WTC11 (cell line): ENCODE results near the gene PIP4K2C. TPM values are rescaled to one million over a fixed set of nuclear protein-coding genes. Genes with fewer than 3 reads are reported as not detected.

Experiments used
- ATAC-seq: fragments of 200-7000 bp; cut with Tn5 transposase; 2 replicates; pipeline ENCODE4 v1.10.0; 2021; ENCODE audit warnings: mild to moderate bottlenecking, moderate library complexity
- CTCF ChIA-PET: fragments of 300-600 bp; sonication (Branson Sonifier 250); formaldehyde crosslinking; loops from one replicate; lab custom pipeline; 2021; ENCODE audit warnings: antibody characterized with exemption; lab: Charles Lee
- POLR2A ChIA-PET: fragments of 350-600 bp; sonication (Branson Sonifier 250); formaldehyde crosslinking; loops from one replicate; lab custom pipeline; 2021; ENCODE audit warnings: antibody characterized with exemption; lab: Charles Lee
- DNase-seq: peaks from one replicate; pipeline ENCODE4 v3.0.0; 2021; ENCODE audit warnings: low spot score
- H3K27ac Mint-ChIP-seq: 2 replicates; pipeline ENCODE4 v1.8.0; 2021; ENCODE audit warnings: mixed read lengths
- H3K27me3 Mint-ChIP-seq: 2 replicates; pipeline ENCODE4 v1.8.0; 2021; ENCODE audit warnings: low read depth, mild to moderate bottlenecking, moderate library complexity, mixed read lengths
- H3K36me3 Mint-ChIP-seq: 2 replicates; pipeline ENCODE4 v1.8.0; 2021; ENCODE audit warnings: mixed read lengths
- H3K4me1 Mint-ChIP-seq: 2 replicates; pipeline ENCODE4 v1.8.0; 2022; ENCODE audit warnings: mixed read lengths
- H3K4me3 Mint-ChIP-seq: 2 replicates; pipeline ENCODE4 v1.8.0; 2021; ENCODE audit warnings: mild to moderate bottlenecking, moderate library complexity, mixed read lengths
- H3K9me3 Mint-ChIP-seq: 2 replicates; pipeline ENCODE4 v1.8.0; 2021; ENCODE audit warnings: mixed read lengths
- FOXP1 ChIP-seq: sonication (generic); formaldehyde crosslinking; IDR thresholded peaks from 2 replicates; pipeline ENCODE4 v1.8.0; 2022; ENCODE audit warnings: missing genetic modification reagents, mild to moderate bottlenecking, moderate library complexity, borderline replicate concordance
- GRHL2 ChIP-seq: fragments of 250-450 bp; sonication (Bioruptor Pico); IDR thresholded peaks from 2 replicates; pipeline ENCODE4 v1.8.0; 2022; ENCODE audit warnings: mild to moderate bottlenecking, moderate library complexity; ENCODE audit not compliant: insufficient replicate concordance, severe bottlenecking
- RELA ChIP-seq: sonication (generic); formaldehyde crosslinking; IDR thresholded peaks from 2 replicates; pipeline ENCODE4 v1.8.1; 2022; ENCODE audit warnings: missing genetic modification reagents, mild to moderate bottlenecking, borderline replicate concordance
- ZBTB21 ChIP-seq: sonication (generic); formaldehyde crosslinking; IDR thresholded peaks from 2 replicates; pipeline ENCODE4 v1.8.1; 2023; ENCODE audit warnings: mild to moderate bottlenecking, missing genetic modification reagents, borderline replicate concordance
- ZNF138 ChIP-seq: sonication (generic); formaldehyde crosslinking; conservative IDR thresholded peaks from 2 replicates; pipeline ENCODE4 v1.8.1; 2022; ENCODE audit warnings: mild to moderate bottlenecking, moderate library complexity, missing genetic modification reagents
- ZNF317 ChIP-seq: sonication (generic); formaldehyde crosslinking; IDR thresholded peaks from 2 replicates; pipeline ENCODE4 v1.8.1; 2023; ENCODE audit warnings: low read depth, mild to moderate bottlenecking, moderate library complexity, missing genetic modification reagents, borderline replicate concordance
- total RNA-seq: library from RNA; stranded (reverse); gene quantifications from 3 replicates; pipeline ENCODE4 v1.2.3, GENCODE V29; 2021
- TF ChIP-seq, protein P1 (sequence below): sonication (generic); formaldehyde crosslinking; IDR thresholded peaks from 2 replicates; pipeline ENCODE4 v1.8.0; 2023; ENCODE audit warnings: missing genetic modification reagents, mild to moderate bottlenecking, borderline replicate concordance
- TF ChIP-seq, protein P2 (sequence below): fragments of 200-600 bp; IDR thresholded peaks from 2 replicates; pipeline ENCODE4 v1.8.0; 2022; ENCODE audit warnings: antibody characterized with exemption
- TF ChIP-seq, protein P3 (sequence below): sonication (generic); formaldehyde crosslinking; IDR thresholded peaks from 2 replicates; pipeline ENCODE4 v1.8.1; 2022; ENCODE audit warnings: mild to moderate bottlenecking, missing genetic modification reagents, moderate library complexity, borderline replicate concordance
- TF ChIP-seq, protein P4 (sequence below): sonication (generic); formaldehyde crosslinking; IDR thresholded peaks from 2 replicates; pipeline ENCODE4 v1.8.1; 2023; ENCODE audit warnings: mild to moderate bottlenecking, missing genetic modification reagents, moderate library complexity
- TF ChIP-seq, protein P5 (sequence below): fragments of 250-450 bp; sonication (Bioruptor Pico); conservative IDR thresholded peaks from 2 replicates; pipeline ENCODE4 v1.9.0; 2021; ENCODE audit warnings: mild to moderate bottlenecking

The PIP4K2C gene
- total RNA-seq, 1 experiment from 2014 or later: 25.4 TPM

DNA sequence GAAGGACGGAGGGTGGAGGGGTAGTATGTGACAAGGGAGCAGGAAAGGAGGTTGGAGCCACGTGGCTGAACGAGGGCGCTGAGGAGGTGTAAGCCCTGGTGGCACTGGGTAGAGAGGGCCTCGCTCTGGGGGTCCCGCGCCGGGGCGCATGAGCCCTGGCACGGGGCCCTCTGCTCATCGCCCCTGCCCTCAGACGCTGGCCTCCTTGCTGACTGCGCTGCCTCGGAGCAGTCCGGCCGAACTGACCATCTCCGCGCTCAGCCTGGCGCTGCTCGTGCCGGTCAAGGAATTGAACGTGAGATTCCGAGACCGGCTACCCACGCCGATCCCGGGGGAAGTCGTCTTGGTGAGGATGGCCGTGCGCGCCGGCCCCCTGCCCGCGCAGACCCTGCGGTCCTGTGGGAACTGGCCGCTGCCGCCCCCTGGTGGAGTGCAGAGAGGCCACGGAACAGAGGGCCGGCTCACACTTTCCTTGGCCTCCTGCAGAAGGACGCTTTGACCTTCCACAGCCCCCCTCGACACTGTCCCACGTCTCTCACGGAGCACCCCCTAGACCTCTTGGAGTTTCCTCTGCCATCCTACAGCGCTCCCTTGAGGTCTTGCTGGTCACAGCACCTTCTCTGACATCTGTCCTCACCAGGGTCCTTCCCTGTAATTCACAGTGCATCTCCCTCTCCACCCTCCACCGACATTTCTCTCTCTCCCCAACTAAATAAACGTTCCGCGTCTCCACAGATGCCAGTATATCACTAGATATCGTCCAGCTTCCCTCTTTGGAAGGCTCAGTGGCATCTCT, 30.7 kb downstream of the PIP4K2C start:
- H3K4me3 Mint-ChIP-seq: peak overlapping the region; percentile 78
- H3K9me3 Mint-ChIP-seq: no peaks in the 10 kb centered on the region
- peaks cover 2% of the 10 kb centered on the region; the same call in 1 of the 2 replicates for H3K36me3 Mint-ChIP-seq
- DNase-seq: peak; percentile 77
- H3K4me1 Mint-ChIP-seq: peaks cover 25% of the 10 kb centered on the region
- peak; percentile 63 for ATAC-seq
- ChIA-PET POLR2A (interaction anchor here (1.0 to 2.3 kb wide), 2 partner anchors 11 to 30 kb away, joined by 3 to 11 read pairs; partner anchors contain the start of gene ARHGEF25), CTCF (interaction anchor here (0.7 to 3.6 kb wide), 12 partner anchors 9 to 135 kb away, joined by 3 to 74 read pairs (median 16); partner anchors contain the start of genes ARHGEF25, B4GALNT1 and PIP4K2C)
- H3K27me3 Mint-ChIP-seq: peaks cover 100% of the 10 kb centered on the region
- TF ChIP-seq, protein P1, sequence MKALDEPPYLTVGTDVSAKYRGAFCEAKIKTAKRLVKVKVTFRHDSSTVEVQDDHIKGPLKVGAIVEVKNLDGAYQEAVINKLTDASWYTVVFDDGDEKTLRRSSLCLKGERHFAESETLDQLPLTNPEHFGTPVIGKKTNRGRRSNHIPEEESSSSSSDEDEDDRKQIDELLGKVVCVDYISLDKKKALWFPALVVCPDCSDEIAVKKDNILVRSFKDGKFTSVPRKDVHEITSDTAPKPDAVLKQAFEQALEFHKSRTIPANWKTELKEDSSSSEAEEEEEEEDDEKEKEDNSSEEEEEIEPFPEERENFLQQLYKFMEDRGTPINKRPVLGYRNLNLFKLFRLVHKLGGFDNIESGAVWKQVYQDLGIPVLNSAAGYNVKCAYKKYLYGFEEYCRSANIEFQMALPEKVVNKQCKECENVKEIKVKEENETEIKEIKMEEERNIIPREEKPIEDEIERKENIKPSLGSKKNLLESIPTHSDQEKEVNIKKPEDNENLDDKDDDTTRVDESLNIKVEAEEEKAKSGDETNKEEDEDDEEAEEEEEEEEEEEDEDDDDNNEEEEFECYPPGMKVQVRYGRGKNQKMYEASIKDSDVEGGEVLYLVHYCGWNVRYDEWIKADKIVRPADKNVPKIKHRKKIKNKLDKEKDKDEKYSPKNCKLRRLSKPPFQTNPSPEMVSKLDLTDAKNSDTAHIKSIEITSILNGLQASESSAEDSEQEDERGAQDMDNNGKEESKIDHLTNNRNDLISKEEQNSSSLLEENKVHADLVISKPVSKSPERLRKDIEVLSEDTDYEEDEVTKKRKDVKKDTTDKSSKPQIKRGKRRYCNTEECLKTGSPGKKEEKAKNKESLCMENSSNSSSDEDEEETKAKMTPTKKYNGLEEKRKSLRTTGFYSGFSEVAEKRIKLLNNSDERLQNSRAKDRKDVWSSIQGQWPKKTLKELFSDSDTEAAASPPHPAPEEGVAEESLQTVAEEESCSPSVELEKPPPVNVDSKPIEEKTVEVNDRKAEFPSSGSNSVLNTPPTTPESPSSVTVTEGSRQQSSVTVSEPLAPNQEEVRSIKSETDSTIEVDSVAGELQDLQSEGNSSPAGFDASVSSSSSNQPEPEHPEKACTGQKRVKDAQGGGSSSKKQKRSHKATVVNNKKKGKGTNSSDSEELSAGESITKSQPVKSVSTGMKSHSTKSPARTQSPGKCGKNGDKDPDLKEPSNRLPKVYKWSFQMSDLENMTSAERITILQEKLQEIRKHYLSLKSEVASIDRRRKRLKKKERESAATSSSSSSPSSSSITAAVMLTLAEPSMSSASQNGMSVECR: no peak
- TF ChIP-seq GRHL2: no peak
- TF ChIP-seq, protein P2, sequence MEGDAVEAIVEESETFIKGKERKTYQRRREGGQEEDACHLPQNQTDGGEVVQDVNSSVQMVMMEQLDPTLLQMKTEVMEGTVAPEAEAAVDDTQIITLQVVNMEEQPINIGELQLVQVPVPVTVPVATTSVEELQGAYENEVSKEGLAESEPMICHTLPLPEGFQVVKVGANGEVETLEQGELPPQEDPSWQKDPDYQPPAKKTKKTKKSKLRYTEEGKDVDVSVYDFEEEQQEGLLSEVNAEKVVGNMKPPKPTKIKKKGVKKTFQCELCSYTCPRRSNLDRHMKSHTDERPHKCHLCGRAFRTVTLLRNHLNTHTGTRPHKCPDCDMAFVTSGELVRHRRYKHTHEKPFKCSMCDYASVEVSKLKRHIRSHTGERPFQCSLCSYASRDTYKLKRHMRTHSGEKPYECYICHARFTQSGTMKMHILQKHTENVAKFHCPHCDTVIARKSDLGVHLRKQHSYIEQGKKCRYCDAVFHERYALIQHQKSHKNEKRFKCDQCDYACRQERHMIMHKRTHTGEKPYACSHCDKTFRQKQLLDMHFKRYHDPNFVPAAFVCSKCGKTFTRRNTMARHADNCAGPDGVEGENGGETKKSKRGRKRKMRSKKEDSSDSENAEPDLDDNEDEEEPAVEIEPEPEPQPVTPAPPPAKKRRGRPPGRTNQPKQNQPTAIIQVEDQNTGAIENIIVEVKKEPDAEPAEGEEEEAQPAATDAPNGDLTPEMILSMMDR: peak; percentile 88
- 0 out of 2 replicates have a peak, but pooled peaks have one; percentile 26 for TF ChIP-seq FOXP1 (CRISPR knock-in tag)
- H3K27ac Mint-ChIP-seq: no peak overlapping the region

DNA sequence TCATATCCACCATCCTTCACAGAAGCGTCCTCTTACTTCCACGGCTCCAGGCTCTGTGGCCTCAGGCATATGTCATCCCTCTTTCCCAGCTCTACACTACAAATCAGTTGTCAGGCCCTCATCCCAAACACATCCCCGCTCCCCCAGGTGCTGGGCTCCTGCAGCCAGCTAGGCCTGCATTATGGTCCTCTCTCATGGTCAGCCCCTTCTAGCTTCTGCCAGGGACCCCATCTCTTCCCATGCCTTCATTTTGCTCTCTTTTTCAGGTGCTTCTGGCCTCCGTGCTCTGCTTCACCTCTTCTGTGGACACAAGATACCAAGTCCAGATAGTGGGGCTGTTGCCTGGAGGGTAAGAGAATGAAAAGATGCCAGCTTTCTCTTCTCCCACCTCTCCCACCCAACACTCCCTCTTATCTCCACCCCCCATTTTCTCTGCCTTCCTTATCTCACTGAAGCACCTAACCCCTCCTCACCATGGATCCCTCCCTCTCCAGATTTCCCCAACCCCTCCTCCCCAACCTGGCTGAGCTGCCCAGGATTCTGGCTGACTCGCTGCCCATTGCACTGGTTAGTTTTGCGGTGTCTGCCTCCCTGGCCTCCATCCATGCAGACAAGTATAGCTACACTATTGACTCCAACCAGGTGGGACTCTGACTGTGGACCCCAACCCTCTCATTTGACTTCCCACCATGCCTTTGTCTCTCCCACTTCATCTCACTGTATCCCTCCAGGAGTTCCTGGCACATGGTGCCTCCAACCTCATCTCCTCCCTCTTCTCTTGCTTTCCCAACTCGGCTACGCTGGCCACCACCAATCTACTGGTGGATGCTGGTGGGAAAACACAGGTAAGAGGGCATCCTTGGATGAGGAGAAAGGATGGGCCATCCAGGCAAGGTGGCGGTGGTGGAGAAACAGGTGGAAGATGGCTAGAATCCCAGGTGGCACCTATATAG, 31.6 kb downstream of the PIP4K2C start:
- DNase-seq (no peak), ATAC-seq (no peak)
- Mint-ChIP-seq H3K9me3 (no peaks in the 10 kb centered on the region), H3K27me3 (peaks cover 100% of the 10 kb centered on the region), H3K36me3 (peaks cover 2% of the 10 kb centered on the region; the same call in 1 of the 2 replicates), H3K27ac (no peak overlapping the region), H3K4me3 (peak overlapping the region; percentile 78), H3K4me1 (peaks cover 29% of the 10 kb centered on the region)
- ChIA-PET POLR2A (no interaction called here), CTCF (interaction anchor here (0.7 to 1.8 kb wide), 3 partner anchors 10 to 39 kb away, joined by 3 to 7 read pairs (median 6); partner anchors contain the start of gene B4GALNT1)
- TF ChIP-seq, protein P3, sequence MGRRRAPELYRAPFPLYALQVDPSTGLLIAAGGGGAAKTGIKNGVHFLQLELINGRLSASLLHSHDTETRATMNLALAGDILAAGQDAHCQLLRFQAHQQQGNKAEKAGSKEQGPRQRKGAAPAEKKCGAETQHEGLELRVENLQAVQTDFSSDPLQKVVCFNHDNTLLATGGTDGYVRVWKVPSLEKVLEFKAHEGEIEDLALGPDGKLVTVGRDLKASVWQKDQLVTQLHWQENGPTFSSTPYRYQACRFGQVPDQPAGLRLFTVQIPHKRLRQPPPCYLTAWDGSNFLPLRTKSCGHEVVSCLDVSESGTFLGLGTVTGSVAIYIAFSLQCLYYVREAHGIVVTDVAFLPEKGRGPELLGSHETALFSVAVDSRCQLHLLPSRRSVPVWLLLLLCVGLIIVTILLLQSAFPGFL (CRISPR knock-in tag): no peak
- TF ChIP-seq ZBTB21 (CRISPR knock-in tag) (no peak), ZNF317 (CRISPR knock-in tag) (no peak), ZNF138 (CRISPR knock-in tag) (no peak), RELA (CRISPR knock-in tag) (no peak)
- TF ChIP-seq, protein P4, sequence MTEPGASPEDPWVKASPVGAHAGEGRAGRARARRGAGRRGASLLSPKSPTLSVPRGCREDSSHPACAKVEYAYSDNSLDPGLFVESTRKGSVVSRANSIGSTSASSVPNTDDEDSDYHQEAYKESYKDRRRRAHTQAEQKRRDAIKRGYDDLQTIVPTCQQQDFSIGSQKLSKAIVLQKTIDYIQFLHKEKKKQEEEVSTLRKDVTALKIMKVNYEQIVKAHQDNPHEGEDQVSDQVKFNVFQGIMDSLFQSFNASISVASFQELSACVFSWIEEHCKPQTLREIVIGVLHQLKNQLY: no peak
- TF ChIP-seq, protein P2: 0 out of 2 replicates have a peak, but pooled peaks have one; percentile 4
- TF ChIP-seq, protein P5, sequence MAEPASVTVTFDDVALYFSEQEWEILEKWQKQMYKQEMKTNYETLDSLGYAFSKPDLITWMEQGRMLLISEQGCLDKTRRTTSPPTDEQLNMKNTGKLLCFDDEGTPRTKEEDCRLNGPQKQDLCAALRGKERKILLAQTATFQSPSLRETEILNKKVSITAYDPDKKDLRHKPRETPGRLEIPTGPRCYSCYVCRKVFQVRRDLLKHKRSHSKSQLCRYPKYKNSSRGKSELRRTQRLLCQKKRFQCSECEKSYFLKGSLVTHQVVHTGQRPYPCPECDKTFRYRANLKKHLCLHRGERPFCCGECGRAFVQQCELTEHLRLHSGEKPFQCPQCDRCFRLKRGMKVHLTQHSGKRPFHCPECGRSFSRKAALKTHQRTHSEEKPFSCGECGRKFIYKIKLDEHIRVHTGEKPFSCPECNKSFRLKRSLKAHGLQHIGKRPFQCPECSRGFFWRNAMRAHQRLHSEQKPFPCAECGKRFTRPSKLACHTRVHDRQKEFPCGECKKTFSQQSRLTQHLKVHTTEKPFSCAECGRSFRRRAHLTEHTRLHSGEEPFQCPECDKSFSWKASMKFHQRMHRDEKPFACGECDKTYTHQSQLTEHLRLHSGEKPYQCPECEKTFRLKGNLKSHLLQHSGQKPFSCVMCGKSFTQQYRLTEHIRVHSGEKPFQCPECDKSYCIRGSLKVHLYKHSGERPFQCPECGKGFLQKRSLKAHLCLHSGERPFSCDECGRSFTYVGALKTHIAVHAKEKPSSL (CRISPR knock-in tag): no peak
